KMS-11 (cell line): Measurements from ENCODE around the gene FNDC3B.
A peak's percentile ranks its signal among the peaks of the same experiment; 100 is the strongest.

Source experiments
- H2AFZ ChIP-seq: fragments of 200-600 bp; sonication (generic); 2 replicates; pipeline ENCODE4 v1.6.1; 2016; ENCODE audit warnings: antibody characterized with exemption, mixed run types, low read depth
- H3K27ac ChIP-seq: fragments of 200-600 bp; sonication (generic); 2 replicates; pipeline ENCODE4 v1.6.1; 2016; ENCODE audit warnings: mild to moderate bottlenecking, mixed run types
- H3K27me3 ChIP-seq: fragments of 200-600 bp; sonication (generic); 2 replicates; pipeline ENCODE4 v1.6.1; 2017; ENCODE audit warnings: mild to moderate bottlenecking, low read depth, mixed run types, moderate library complexity; ENCODE audit not compliant: insufficient read depth
- H3K36me3 ChIP-seq: fragments of 200-600 bp; sonication (generic); 2 replicates; pipeline ENCODE4 v1.6.1; 2017; ENCODE audit warnings: mild to moderate bottlenecking, mixed run types; ENCODE audit not compliant: insufficient read depth
- H3K4me1 ChIP-seq: fragments of 200-600 bp; sonication (generic); 2 replicates; pipeline ENCODE4 v1.6.1; 2016; ENCODE audit warnings: mild to moderate bottlenecking, low read depth, mixed run types; ENCODE audit not compliant: poor library complexity, severe bottlenecking
- H3K4me2 ChIP-seq: fragments of 200-600 bp; sonication (generic); 2 replicates; pipeline ENCODE4 v1.7.0; 2016; ENCODE audit warnings: mild to moderate bottlenecking, mixed run types
- H3K4me3 ChIP-seq: fragments of 200-600 bp; sonication (generic); IDR thresholded peaks from 2 replicates; pipeline ENCODE4 v1.6.1; 2017; ENCODE audit warnings: low read depth, low read length, mixed read lengths; ENCODE audit not compliant: insufficient read depth
- H3K79me2 ChIP-seq: fragments of 200-600 bp; sonication (generic); 2 replicates; pipeline ENCODE4 v1.6.1; 2016; ENCODE audit warnings: low read depth, mixed run types; ENCODE audit not compliant: insufficient read depth
- H3K9ac ChIP-seq: fragments of 200-600 bp; sonication (generic); 2 replicates; pipeline ENCODE4 v1.6.1; 2016; ENCODE audit warnings: mild to moderate bottlenecking, mixed run types
- H4K20me1 ChIP-seq: fragments of 200-600 bp; sonication (generic); 2 replicates; pipeline ENCODE4 v1.6.1; 2016; ENCODE audit warnings: mild to moderate bottlenecking, mixed run types; ENCODE audit not compliant: insufficient read depth
- TF ChIP-seq, protein P1 (sequence below): fragments of 200-600 bp; sonication (generic); conservative IDR thresholded peaks from 2 replicates; pipeline ENCODE4 v1.6.1; 2017; ENCODE audit warnings: low read depth, mild to moderate bottlenecking, antibody characterized with exemption, low read length, moderate library complexity, mixed read lengths

Gene FNDC3B

DNA sequence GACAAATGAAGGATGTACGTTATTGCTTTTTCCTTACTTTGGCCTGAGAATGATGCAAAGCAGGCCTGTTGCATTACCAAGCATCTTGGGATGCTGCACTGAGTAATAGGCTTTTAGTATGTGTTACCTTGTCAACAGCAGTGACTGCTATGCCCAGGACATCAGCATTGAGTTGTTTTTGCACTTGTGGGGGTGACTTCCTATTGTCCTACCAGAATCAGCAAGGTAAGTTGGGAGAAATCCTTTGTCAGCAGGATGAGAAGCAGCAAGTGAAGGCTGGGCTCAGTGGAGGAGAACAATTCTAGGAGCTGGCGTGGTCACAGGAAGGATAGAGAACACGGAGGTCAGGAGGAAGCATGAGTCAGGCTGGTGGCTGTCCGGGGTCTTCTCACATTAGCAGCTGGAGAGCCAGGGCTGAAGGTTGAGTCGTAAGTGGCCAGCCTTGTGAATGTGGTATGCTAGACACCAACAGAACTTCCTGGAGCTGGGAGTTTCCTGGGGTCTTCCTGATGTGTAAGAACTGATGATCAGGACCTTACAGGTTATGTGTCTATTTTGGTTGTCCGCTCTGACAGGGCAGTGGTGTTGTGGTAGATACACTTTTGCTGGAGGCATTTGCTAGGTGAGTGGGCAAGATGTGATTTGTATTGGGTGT lies 142.7 kb downstream of the FNDC3B start:
- peaks cover 99% of the 10 kb centered on the region for H3K79me2 ChIP-seq
- no peaks in the 10 kb centered on the region for H3K36me3 ChIP-seq
- H3K4me3 ChIP-seq, result no peak overlapping the region
- H3K9ac ChIP-seq, result no peak overlapping the region
- no peak overlapping the region for H2AFZ ChIP-seq
- H4K20me1 ChIP-seq, result 0 out of 2 replicates have a peak, but pooled peaks cover 8% of the 10 kb centered on the region
- H3K4me1 ChIP-seq, result peaks cover 93% of the 10 kb centered on the region
- H3K4me2 ChIP-seq, result peak overlapping the region; percentile 31; the same call in 1 of the 2 replicates
- TF ChIP-seq, protein P1, sequence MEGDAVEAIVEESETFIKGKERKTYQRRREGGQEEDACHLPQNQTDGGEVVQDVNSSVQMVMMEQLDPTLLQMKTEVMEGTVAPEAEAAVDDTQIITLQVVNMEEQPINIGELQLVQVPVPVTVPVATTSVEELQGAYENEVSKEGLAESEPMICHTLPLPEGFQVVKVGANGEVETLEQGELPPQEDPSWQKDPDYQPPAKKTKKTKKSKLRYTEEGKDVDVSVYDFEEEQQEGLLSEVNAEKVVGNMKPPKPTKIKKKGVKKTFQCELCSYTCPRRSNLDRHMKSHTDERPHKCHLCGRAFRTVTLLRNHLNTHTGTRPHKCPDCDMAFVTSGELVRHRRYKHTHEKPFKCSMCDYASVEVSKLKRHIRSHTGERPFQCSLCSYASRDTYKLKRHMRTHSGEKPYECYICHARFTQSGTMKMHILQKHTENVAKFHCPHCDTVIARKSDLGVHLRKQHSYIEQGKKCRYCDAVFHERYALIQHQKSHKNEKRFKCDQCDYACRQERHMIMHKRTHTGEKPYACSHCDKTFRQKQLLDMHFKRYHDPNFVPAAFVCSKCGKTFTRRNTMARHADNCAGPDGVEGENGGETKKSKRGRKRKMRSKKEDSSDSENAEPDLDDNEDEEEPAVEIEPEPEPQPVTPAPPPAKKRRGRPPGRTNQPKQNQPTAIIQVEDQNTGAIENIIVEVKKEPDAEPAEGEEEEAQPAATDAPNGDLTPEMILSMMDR, result no peak
- H3K27me3 ChIP-seq, result no peaks in the 10 kb centered on the region
- peak overlapping the region; percentile 21; the same call in 1 of the 2 replicates for H3K27ac ChIP-seq

DNA sequence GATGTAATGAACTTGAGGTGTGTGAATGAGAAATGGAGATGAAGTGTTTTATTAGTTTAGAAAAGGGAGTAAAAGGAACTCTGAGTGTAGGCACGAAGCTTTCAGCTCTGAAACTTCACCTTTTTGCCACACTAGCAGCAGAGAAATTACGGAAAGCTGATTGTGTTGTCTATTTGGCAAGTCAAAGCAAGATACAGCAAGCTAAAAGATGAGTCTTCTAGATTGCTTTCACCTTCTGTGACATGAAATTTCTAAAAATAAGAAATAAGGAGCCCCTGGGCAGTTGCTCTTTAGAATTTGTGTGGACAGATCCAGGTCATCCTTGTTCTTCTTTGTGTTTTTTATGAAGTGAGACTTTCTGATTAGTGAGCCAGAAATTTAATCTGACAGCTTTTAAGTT lies 143.4 kb downstream of the FNDC3B start:
- Histone ChIP-seq H3K79me2 (peaks cover 96% of the 10 kb centered on the region), H3K9ac (no peak overlapping the region), H2AFZ (no peak overlapping the region), H3K4me3 (no peak overlapping the region), H3K36me3 (no peaks in the 10 kb centered on the region), H3K27ac (peak overlapping the region; percentile 21; the same call in 1 of the 2 replicates), H3K27me3 (no peaks in the 10 kb centered on the region), H3K4me2 (peak overlapping the region; percentile 31), H4K20me1 (0 out of 2 replicates have a peak, but pooled peaks cover 8% of the 10 kb centered on the region), H3K4me1 (peaks cover 100% of the 10 kb centered on the region)
- TF ChIP-seq, protein P1, result no peak

DNA sequence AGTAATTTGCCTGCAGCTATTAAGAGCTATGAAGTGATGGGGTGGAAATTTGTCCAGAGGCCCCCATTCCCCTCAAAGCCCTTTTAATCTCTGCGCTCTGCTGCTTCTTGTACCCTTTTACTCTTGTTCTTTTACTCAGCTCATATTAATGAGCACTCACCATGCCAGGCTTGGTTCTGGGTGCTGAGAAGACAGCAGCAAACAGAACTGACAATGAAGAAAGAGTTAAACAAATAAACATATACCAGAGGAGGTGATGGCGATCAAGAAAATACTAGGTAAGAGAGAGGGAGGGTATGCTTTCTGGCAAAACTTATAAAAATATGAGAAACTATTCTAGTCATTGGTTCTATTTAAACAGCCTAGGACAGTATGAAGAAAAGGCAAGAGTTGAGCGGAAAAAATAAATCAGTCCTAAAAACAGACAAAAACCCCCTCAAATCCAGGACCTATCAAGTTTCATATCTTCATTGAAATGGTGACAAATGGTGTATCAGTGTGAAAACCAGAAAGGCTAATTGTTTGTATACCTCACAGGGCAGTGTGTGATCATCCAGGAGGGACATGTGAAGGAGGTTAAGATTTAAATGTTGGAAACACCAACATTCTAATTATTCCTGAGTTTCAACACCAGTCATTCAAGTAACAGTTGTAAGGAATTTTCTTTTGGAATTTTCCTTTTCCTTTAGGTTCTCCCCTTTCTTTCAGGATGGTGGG lies 144.9 kb downstream of the FNDC3B start:
- Histone ChIP-seq H3K79me2 (peaks cover 89% of the 10 kb centered on the region), H2AFZ (no peak overlapping the region), H3K27me3 (no peaks in the 10 kb centered on the region), H3K36me3 (no peaks in the 10 kb centered on the region), H3K4me1 (peaks cover 99% of the 10 kb centered on the region), H3K4me3 (no peak overlapping the region), H3K9ac (no peak overlapping the region), H4K20me1 (0 out of 2 replicates have a peak, but pooled peaks cover 12% of the 10 kb centered on the region), H3K27ac (no peak overlapping the region), H3K4me2 (no peak overlapping the region)
- TF ChIP-seq, protein P1, result no peak

DNA sequence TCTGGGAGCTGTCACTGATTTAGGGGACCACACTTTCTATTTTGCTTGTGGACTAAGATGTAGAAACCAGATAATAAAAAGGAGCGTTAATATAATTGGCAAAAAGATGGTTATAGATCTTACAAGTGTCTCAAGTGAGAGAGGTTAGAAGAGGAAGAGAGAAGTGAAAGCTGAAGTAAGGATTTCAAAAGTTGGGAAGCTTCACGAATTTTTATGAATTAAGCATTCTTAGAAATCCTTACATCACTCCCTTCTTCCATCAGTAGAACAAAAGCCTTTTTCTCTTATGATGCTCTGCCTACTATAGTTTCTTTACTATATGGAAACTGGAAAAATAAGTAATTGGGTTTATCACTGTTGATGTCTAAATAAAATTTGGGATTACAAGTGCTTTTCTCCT lies 146.5 kb downstream of the FNDC3B start:
- H2AFZ ChIP-seq, result no peak overlapping the region
- H3K27me3 ChIP-seq, result no peaks in the 10 kb centered on the region
- no peak overlapping the region for H3K4me3 ChIP-seq
- no peak overlapping the region for H3K4me2 ChIP-seq
- no peaks in the 10 kb centered on the region for H3K36me3 ChIP-seq
- TF ChIP-seq, protein P1, result no peak
- H3K27ac ChIP-seq, result no peak overlapping the region
- peaks cover 82% of the 10 kb centered on the region for H3K79me2 ChIP-seq
- H3K9ac ChIP-seq, result no peak overlapping the region
- H4K20me1 ChIP-seq, result 0 out of 2 replicates have a peak, but pooled peaks cover 12% of the 10 kb centered on the region
- peaks cover 99% of the 10 kb centered on the region for H3K4me1 ChIP-seq
